Activated naive CD8-positive, alpha-beta T cell treated with anti-CD3 and anti-CD28 coated beads, Interleukin-2, amount 50 U/mL, for 16 hours (primary cell): Measurements from ENCODE around the gene SDF2.
"Not testable (repeated sequence)": the region's sequence is repeated elsewhere in the genome, so short reads cannot be mapped to it uniquely, and the experiment has no call there.

Experiments
- DNase-seq: peaks from one replicate; pipeline ENCODE4 v3.0.0-alpha.2; 2020; ENCODE audit warnings: low read depth, low spot score

Gene SDF2

GRCh38 chr17:28685366-28685765 is 23.7 kb upstream of the SDF2 start:
- DNase-seq, result no peak

GRCh38 chr17:28684963-28685362 is 23.3 kb upstream of the SDF2 start:
- no peak for DNase-seq

GRCh38 chr17:28682655-28683054 is 20.9 kb upstream of the SDF2 start:
- no peak for DNase-seq

GRCh38 chr17:28675980-28676379 is 14.3 kb upstream of the SDF2 start:
- no peak for DNase-seq

GRCh38 chr17:28675490-28675889 is 13.8 kb upstream of the SDF2 start:
- no peak for DNase-seq

GRCh38 chr17:28669918-28670317 is 8.2 kb upstream of the SDF2 start:
- DNase-seq, result no peak

- no peak for DNase-seq
These were observed 6.2 kb upstream of the SDF2 start for GRCh38 chr17:28667870-28668269.

- no peak for DNase-seq
These were observed 4.3 kb upstream of the SDF2 start for GRCh38 chr17:28665994-28666393.

- DNase-seq, result no peak
These were observed 2.0 kb upstream of the SDF2 start for GRCh38 chr17:28663723-28664122.

- DNase-seq, result no peak
These were observed 772 bp upstream of the SDF2 start for GRCh38 chr17:28662527-28662829.

GRCh38 chr17:28659497-28659881 is 2.2 kb downstream of the SDF2 start:
- not testable (repeated sequence) for DNase-seq

GRCh38 chr17:28658766-28659496 is 2.8 kb downstream of the SDF2 start:
- DNase-seq, result not testable (repeated sequence)

- not testable (repeated sequence) for DNase-seq
These were observed 3.4 kb downstream of the SDF2 start for GRCh38 chr17:28658342-28658741.

- DNase-seq, result no peak
These were observed 4.0 kb downstream of the SDF2 start for GRCh38 chr17:28657756-28658155.

GRCh38 chr17:28655160-28655559 is 6.5 kb downstream of the SDF2 start:
- DNase-seq, result no peak

GRCh38 chr17:28648698-28649097 is 13.0 kb downstream of the SDF2 start:
- no peak for DNase-seq

GRCh38 chr17:28646039-28646754 is 15.5 kb downstream of the SDF2 start:
- DNase-seq, result no peak

GRCh38 chr17:28645576-28645939 is 16.1 kb downstream of the SDF2 start:
- DNase-seq, result no peak

GRCh38 chr17:28644787-28645575 is 16.7 kb downstream of the SDF2 start, which contains the start of gene BLTP2:
BLTP2 (minus strand) TSS chr17:28645158; CDS start chr17:28645056, 102 bp downstream.
- DNase-seq, result peak; percentile 88

GRCh38 chr17:28643983-28644786 is 17.5 kb downstream of the SDF2 start:
- DNase-seq, result no peak

GRCh38 chr17:28641579-28641978 is 20.1 kb downstream of the SDF2 start:
- DNase-seq, result no peak

GRCh38 chr17:28635506-28635905 is 26.2 kb downstream of the SDF2 start:
- DNase-seq, result no peak
